ENCODE data around the gene MPDU1. TPM values are rescaled to one million over a fixed set of nuclear protein-coding genes. Genes with fewer than 3 reads are reported as not detected.

The MPDU1 gene
- total RNA-seq, 1 donor from 2014 or later: 35.9 TPM

DNA sequence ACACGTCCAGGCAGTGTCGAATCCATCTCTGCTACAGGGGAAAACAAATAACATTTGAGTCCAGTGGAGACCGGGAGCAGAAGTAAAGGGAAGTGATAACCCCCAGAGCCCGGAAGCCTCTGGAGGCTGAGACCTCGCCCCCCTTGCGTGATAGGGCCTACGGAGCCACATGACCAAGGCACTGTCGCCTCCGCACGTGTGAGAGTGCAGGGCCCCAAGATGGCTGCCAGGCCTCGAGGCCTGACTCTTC lies 11.4 kb upstream of the MPDU1 start:
- no peak for DNase-seq (ENCODE audit: low spot score)
- Mint-ChIP-seq H3K27ac (ENCODE audit: unreplicated experiment) (peak overlapping the region; percentile 92), H3K4me3 (ENCODE audit: unreplicated experiment) (peak overlapping the region; percentile 94), H3K4me1 (ENCODE audit: low read depth) (peaks cover 40% of the 10 kb centered on the region), H3K9me3 (ENCODE audit: low read depth) (no peaks in the 10 kb centered on the region), H3K27me3 (ENCODE audit: low read depth) (no peaks in the 10 kb centered on the region), H3K36me3 (ENCODE audit: low read depth) (peaks cover 45% of the 10 kb centered on the region)
- TF ChIP-seq, protein P1, sequence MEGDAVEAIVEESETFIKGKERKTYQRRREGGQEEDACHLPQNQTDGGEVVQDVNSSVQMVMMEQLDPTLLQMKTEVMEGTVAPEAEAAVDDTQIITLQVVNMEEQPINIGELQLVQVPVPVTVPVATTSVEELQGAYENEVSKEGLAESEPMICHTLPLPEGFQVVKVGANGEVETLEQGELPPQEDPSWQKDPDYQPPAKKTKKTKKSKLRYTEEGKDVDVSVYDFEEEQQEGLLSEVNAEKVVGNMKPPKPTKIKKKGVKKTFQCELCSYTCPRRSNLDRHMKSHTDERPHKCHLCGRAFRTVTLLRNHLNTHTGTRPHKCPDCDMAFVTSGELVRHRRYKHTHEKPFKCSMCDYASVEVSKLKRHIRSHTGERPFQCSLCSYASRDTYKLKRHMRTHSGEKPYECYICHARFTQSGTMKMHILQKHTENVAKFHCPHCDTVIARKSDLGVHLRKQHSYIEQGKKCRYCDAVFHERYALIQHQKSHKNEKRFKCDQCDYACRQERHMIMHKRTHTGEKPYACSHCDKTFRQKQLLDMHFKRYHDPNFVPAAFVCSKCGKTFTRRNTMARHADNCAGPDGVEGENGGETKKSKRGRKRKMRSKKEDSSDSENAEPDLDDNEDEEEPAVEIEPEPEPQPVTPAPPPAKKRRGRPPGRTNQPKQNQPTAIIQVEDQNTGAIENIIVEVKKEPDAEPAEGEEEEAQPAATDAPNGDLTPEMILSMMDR (IDR thresholded peaks at IDR 0.05): no peak

DNA sequence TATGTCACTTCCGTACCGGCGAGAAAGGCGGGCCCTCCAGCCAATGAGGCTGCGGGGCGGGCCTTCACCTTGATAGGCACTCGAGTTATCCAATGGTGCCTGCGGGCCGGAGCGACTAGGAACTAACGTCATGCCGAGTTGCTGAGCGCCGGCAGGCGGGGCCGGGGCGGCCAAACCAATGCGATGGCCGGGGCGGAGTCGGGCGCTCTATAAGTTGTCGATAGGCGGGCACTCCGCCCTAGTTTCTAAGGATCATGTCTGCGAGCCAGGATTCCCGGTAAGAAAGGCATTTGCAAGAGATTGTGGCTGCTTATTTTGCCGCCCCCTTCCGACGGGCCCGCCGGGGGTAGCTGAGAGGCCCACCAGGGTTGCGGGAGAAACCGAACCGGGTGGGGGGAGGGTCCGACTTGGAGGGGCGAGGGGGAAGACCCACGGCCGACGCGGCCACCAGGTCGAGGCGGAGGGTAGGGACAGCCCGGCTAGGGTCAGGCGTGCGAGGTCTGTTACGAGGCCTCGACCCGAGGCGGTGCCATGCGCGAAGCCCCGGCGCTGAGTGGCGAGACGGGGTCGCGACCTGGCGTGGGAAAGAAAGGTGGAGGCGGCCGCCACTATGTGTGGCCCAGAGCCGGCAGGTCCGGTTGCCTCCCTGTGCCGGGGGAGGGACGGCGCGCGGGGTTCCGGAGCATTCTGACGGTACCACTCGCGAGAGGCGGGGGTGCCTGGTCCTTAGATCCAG lies 10.9 kb upstream of the MPDU1 start:
- H3K4me1 Mint-ChIP-seq (ENCODE audit: low read depth): peaks cover 45% of the 10 kb centered on the region
- peaks cover 46% of the 10 kb centered on the region for H3K36me3 Mint-ChIP-seq (ENCODE audit: low read depth)
- H3K4me3 Mint-ChIP-seq (ENCODE audit: unreplicated experiment): peak overlapping the region; percentile 94
- TF ChIP-seq, protein P1 (IDR thresholded peaks at IDR 0.05): no peak
- DNase-seq (ENCODE audit: low spot score): peak; percentile 100
- no peaks in the 10 kb centered on the region for H3K9me3 Mint-ChIP-seq (ENCODE audit: low read depth)
- peak overlapping the region; percentile 98 for H3K27ac Mint-ChIP-seq (ENCODE audit: unreplicated experiment)
- H3K27me3 Mint-ChIP-seq (ENCODE audit: low read depth): no peaks in the 10 kb centered on the region

- H3K27ac Mint-ChIP-seq (ENCODE audit: unreplicated experiment): peak overlapping the region; percentile 98
- no peak for DNase-seq (ENCODE audit: low spot score)
- TF ChIP-seq, protein P1 (IDR thresholded peaks at IDR 0.05): no peak
- peaks cover 51% of the 10 kb centered on the region for H3K36me3 Mint-ChIP-seq (ENCODE audit: low read depth)
- H3K4me1 Mint-ChIP-seq (ENCODE audit: low read depth): peaks cover 51% of the 10 kb centered on the region
- H3K9me3 Mint-ChIP-seq (ENCODE audit: low read depth): no peaks in the 10 kb centered on the region
- H3K27me3 Mint-ChIP-seq (ENCODE audit: low read depth): no peaks in the 10 kb centered on the region
- H3K4me3 Mint-ChIP-seq (ENCODE audit: unreplicated experiment): peak overlapping the region; percentile 94
These were observed 10.2 kb upstream of the MPDU1 start for GRCh38 chr17:7573324-7574080.

- TF ChIP-seq, protein P1 (IDR thresholded peaks at IDR 0.05): no peak
- H3K9me3 Mint-ChIP-seq (ENCODE audit: low read depth): no peaks in the 10 kb centered on the region
- H3K4me1 Mint-ChIP-seq (ENCODE audit: low read depth): peaks cover 57% of the 10 kb centered on the region
- H3K27me3 Mint-ChIP-seq (ENCODE audit: low read depth): no peaks in the 10 kb centered on the region
- H3K4me3 Mint-ChIP-seq (ENCODE audit: unreplicated experiment): peak overlapping the region; percentile 94
- H3K27ac Mint-ChIP-seq (ENCODE audit: unreplicated experiment): peak overlapping the region; percentile 82
- no peak for DNase-seq (ENCODE audit: low spot score)
- H3K36me3 Mint-ChIP-seq (ENCODE audit: low read depth): peaks cover 56% of the 10 kb centered on the region
These were observed 9.3 kb upstream of the MPDU1 start for GRCh38 chr17:7574176-7574953.

DNA sequence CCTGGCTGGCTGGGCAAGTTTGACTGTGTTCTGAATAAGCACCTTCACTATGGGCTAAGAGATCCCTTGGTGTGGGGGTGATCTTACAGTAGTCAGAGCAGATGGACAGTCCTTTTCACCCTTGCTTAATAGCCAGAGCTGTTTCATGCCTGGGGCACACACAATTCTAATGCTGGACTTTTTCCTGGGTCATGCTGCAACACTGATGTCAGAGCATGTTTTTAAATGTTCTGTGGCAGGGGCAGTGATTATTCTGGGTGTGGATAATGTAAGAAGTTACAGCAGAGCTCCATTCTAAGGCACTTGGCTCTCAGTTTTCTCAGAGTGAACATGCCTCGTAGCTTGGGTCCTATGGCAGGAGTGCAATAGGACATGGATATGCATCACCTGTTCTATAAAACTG lies 8.2 kb upstream of the MPDU1 start:
- Mint-ChIP-seq H3K36me3 (ENCODE audit: low read depth) (peaks cover 51% of the 10 kb centered on the region), H3K9me3 (ENCODE audit: low read depth) (no peaks in the 10 kb centered on the region), H3K27me3 (ENCODE audit: low read depth) (no peaks in the 10 kb centered on the region), H3K27ac (ENCODE audit: unreplicated experiment) (peak overlapping the region; percentile 45), H3K4me3 (ENCODE audit: unreplicated experiment) (peak overlapping the region; percentile 94), H3K4me1 (ENCODE audit: low read depth) (peaks cover 64% of the 10 kb centered on the region)
- DNase-seq (ENCODE audit: low spot score): no peak
- TF ChIP-seq, protein P1 (IDR thresholded peaks at IDR 0.05): no peak
